Activated naive CD8-positive, alpha-beta T cell treated with anti-CD3 and anti-CD28 coated beads, Interleukin-2, amount 50 U/mL, for 16 hours (primary cell): Measurements from ENCODE around the gene RSPO3.

Source experiments
- DNase-seq: peaks from one replicate; pipeline ENCODE4 v3.0.0-alpha.2; 2020; ENCODE audit warnings: low read depth, low spot score

Gene RSPO3

DNA sequence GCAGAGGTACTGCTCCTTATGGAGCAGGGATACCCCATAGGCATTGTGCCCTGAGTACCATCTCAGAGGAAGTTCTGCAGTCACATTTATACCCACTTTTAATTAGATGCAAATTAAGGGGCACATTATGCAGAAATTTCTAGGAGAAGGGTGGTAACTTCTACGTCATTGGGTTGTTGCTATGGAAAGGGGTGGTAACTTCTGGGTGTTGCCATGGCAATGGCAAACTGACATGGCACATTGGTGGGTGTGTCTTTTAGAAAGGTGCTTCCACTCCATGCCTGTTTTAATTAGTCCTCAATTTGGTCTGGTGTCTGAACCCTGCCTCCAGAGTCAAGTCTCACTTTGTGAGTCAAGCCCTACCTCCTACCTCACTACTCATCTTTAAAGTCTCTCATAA lies 42.0 kb downstream of the RSPO3 start:
- DNase-seq, result no peak

DNA sequence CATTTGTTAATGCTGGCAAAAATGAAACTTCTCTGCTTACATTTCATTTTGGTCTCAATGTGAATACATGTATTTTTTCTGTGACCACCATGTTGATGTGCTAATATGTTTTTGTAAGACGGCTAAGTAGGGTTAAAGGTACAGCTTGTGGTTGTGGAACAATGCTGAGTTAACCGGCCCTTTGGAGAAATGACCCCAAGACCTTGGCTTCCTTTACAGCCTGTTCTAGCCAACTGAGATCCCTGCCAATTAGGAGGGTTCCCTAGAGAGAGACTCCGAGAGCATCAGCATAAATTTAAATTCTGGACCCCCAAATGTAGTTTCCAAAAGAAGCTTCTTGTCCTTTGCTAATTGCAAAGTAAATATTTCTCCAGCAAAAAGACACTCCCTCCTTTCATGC lies 44.4 kb downstream of the RSPO3 start:
- DNase-seq, result no peak

- DNase-seq, result no peak
These were observed 45.6 kb downstream of the RSPO3 start for GRCh38 chr6:127164036-127164435.

- DNase-seq, result no peak
These were observed 46.1 kb downstream of the RSPO3 start for GRCh38 chr6:127164565-127164964.

GRCh38 chr6:127173156-127173940 lies 54.9 kb downstream of the RSPO3 start:
- DNase-seq, result no peak

DNA sequence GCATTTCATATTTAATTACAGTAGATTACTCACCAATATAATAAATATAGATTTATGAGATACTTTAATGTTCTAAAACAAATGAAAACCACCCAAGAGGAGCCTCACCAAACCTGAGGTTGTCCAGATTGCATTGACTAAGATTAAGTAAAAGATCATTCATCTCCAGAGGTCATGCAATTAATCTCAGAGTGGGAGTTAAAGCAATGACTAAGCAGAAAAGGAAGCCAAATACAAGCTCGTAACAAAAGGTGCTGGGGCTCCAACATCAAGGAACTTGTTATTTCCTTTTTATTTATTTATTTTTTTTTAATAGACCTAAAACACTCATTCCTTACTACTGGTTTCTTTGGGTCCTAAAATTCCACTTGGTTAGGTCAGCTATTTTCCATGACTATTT lies 57.7 kb downstream of the RSPO3 start:
- no peak for DNase-seq

DNA sequence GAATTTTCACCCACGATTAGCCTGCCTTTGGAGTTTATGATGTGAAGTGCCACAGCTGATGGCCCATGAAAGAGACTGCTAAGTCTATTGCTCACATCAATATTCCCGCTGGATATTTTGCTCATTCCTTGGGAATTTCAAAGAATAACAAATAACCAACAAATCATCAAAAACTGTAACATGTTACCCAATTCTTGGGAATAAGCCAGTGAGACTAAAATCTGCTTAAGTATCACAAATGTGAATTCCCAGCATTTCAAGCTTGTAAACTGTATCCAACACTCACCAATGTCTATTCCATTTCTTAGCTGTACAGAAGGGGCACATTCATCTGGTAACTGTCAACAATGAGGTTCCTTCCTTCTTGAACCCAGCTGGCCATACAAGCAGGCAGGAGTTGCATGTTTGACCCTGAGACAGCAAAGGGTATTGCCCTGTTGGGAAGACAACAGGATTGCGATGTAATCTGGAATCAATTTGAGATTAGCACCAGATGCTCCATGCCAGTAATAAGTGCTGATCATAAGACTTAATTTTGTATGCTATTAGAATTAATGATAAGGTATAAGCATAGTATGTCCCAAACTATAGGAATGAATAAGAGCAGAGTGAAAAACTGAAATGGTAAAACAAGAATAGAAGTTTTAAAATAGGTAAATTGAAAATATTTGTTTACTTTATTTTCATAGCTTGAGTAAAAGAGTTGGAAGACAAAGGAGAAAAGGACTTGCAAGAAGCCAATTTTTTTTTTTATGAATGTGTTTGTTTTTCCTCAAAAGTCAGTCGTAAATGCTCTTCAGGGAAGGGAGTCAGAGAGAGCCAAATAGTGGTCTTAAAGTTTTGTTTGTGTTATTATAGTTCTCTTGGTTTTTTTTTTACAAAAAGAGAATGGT lies 58.8 kb downstream of the RSPO3 start:
- DNase-seq, result no peak

- DNase-seq, result no peak
These were observed 59.4 kb downstream of the RSPO3 start for GRCh38 chr6:127177923-127178231.

GRCh38 chr6:127178746-127179145 lies 60.3 kb downstream of the RSPO3 start:
- DNase-seq, result no peak

- no peak for DNase-seq
These were observed 62.0 kb downstream of the RSPO3 start for GRCh38 chr6:127180426-127180825.

GRCh38 chr6:127182501-127182900 lies 64.0 kb downstream of the RSPO3 start:
- DNase-seq, result no peak

- DNase-seq, result no peak
These were observed 67.0 kb downstream of the RSPO3 start for GRCh38 chr6:127185437-127185995.

GRCh38 chr6:127186889-127187288 lies 68.4 kb downstream of the RSPO3 start:
- peak; percentile 11 for DNase-seq

- no peak for DNase-seq
These were observed 70.3 kb downstream of the RSPO3 start for GRCh38 chr6:127188744-127189143.

DNA sequence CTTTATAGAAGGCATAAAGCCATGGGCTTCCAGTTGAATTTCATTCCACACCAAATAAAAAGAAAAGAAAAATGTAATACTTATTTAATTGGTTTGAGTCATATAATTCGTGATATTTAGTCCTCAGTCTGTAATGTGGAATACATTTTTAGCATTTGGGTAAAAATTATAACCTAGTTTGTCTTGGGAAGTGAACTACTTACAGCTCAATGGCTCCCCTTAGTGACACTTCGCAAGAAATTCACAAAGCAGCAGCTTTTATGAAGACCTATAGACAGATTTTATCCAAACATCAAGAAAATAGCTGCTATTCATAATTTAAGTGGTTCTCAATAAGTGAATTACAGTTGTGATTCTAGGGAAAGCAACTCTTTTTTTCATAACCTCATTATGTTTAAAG lies 72.1 kb downstream of the RSPO3 start:
- DNase-seq, result no peak

DNA sequence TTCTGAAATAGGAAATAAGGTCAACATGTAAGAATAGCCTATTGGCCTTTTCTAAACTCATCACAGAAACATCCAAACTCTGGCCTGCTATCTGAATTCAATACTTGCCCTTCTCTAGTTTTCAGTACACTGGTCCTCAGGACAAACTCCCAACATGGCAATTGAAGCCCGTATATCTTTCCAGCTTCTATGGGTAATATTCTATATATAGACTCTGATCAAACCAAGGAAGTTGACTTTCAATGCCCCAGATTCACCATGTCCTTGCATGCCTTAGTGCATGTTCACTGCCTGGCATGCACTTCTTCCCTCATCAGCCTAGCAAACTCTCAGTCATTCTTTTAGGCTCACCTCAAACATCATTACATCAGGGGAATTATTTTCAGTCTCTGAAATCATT lies 73.2 kb downstream of the RSPO3 start:
- DNase-seq, result no peak

GRCh38 chr6:127192911-127193541 lies 74.6 kb downstream of the RSPO3 start:
- no peak for DNase-seq

GRCh38 chr6:127195833-127196232 lies 77.4 kb downstream of the RSPO3 start:
- no peak for DNase-seq

DNA sequence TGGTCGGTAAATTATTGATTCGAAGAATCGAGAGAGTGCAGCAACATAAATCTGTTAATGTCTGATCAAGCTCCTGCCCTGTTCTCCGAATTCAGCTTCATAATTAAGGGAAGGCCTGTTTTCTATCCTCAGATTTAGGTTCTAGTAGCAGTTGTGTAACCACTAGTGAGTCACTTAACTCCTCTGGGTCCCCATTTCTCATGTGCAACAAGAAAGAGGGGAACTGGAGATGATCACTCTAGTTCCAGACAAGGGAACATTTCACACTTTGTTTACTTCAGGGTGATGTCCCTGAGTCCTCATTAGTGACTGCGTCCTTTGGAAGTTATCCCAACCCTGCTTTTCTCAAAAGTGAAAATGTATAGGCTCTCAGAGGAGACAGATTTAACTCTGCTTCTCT lies 80.1 kb downstream of the RSPO3 start:
- no peak for DNase-seq

DNA sequence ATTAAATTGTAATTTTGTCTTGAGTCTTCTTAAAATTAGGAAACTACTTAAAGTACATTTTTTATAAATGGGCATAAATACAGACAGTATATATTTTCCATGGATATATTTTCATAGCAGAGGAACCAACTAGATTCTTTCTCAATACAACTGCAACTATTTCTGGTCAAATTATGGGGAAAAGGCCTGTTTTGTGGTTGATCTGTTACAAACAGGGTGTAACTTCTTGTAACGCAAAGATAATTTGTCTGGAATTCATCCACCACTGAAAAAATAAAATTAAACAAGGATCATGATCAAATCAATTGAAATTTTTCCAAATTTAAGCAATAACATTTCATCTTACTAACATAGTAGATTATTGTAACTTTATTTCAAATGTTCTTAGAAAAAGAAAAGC lies 81.0 kb downstream of the RSPO3 start:
- no peak for DNase-seq

GRCh38 chr6:127200114-127200513 lies 81.6 kb downstream of the RSPO3 start:
- DNase-seq, result no peak

GRCh38 chr6:127201321-127201720 lies 82.8 kb downstream of the RSPO3 start:
- DNase-seq, result no peak
